ENCODE results near the gene ANKRD35. TPM values are rescaled to one million over a fixed set of nuclear protein-coding genes. Genes with fewer than 3 reads are reported as not detected.

The ANKRD35 gene
- total RNA-seq = 0.15 TPM in 1 of 2 replicates, not detected in the other

GRCh38 chr1:145885738-145886287 is at the start of gene ANKRD35:
Gene ANKRD35, minus strand, starts transcription at chr1:145885866. Its CDS starts 108 bp downstream, at chr1:145885758.

GRCh38 chr1:145927063-145927886 is 41.6 kb upstream of the ANKRD35 start, which contains the start of gene RBM8A:
Gene RBM8A, minus strand, starts transcription at chr1:145927484. Its CDS starts 58 bp downstream, at chr1:145927426.

GRCh38 chr1:145918144-145918991 is 32.7 kb upstream of the ANKRD35 start, which contains the start of gene PEX11B:
Gene PEX11B, minus strand, starts transcription at chr1:145918717. Its CDS starts 29 bp downstream, at chr1:145918688.

GRCh38 chr1:145858901-145859490 is 26.7 kb downstream of the ANKRD35 start, which contains the start of gene PIAS3:
Gene PIAS3, minus strand, starts transcription at chr1:145859081. Its CDS starts 91 bp downstream, at chr1:145858990.

GRCh38 chr1:145845514-145846161 is 40.0 kb downstream of the ANKRD35 start, which contains the start of gene NUDT17:
Gene NUDT17, plus strand, starts transcription at chr1:145845630. Its CDS starts 11 bp downstream, at chr1:145845641.

GRCh38 chr1:145823565-145824498 is 61.8 kb downstream of the ANKRD35 start, which contains the start of the genes POLR3C and RNF115:
Gene POLR3C, plus strand, starts transcription at chr1:145824200. Its CDS starts 1,577 bp downstream, at chr1:145825777.
Gene RNF115, minus strand, starts transcription at chr1:145824095. Its CDS starts 222 bp downstream, at chr1:145823873.

Other genes starting within 250 kb of the ANKRD35 start
- 0.23 and 0.39 TPM in 2 replicates for gene PDZK1, start 178.5 kb downstream of the ANKRD35 start, total RNA-seq
- not detected in 2 replicates for gene CD160, start 166.4 kb downstream of the ANKRD35 start, total RNA-seq
- gene RNF115, start 61.8 kb downstream of the ANKRD35 start, total RNA-seq = 5.0 and 5.2 TPM in 2 replicates
- 22.6 and 28.4 TPM in 2 replicates for gene POLR3C, start 61.7 kb downstream of the ANKRD35 start, total RNA-seq
- gene NUDT17, start 40.2 kb downstream of the ANKRD35 start, total RNA-seq = 2.8 and 5.2 TPM in 2 replicates
- gene PIAS3, start 26.8 kb downstream of the ANKRD35 start, total RNA-seq = 22.4 and 31.5 TPM in 2 replicates
- 0.70 and 1.2 TPM in 2 replicates for gene ITGA10, start 24.2 kb upstream of the ANKRD35 start, total RNA-seq
- gene PEX11B, start 32.9 kb upstream of the ANKRD35 start, total RNA-seq = 24.5 and 25.3 TPM in 2 replicates
- gene RBM8A, start 41.6 kb upstream of the ANKRD35 start, total RNA-seq = 127 and 248 TPM in 2 replicates
- 17.4 and 25.0 TPM in 2 replicates for gene LIX1L, start 72.2 kb upstream of the ANKRD35 start, total RNA-seq
- gene ANKRD34A, start 78.7 kb upstream of the ANKRD35 start, total RNA-seq = 0.49 and 0.70 TPM in 2 replicates
- gene POLR3GL, start 78.8 kb upstream of the ANKRD35 start, total RNA-seq = 11.9 and 12.7 TPM in 2 replicates
- gene TXNIP, start 110.7 kb upstream of the ANKRD35 start, total RNA-seq = 22.7 and 104 TPM in 2 replicates
- gene HJV, start 135.9 kb upstream of the ANKRD35 start, total RNA-seq = not detected in 2 replicates